Hematopoietic multipotent progenitor cell treated with erythropoietin and hydrocortisone succinate and interleukin-3 and kit ligand, for 8 days (in vitro differentiated cells): ENCODE results near the gene MIF4GD.

Experiments
- DNase-seq: peaks from one replicate; pipeline ENCODE4 v3.0.0-alpha.2; 2015

Gene MIF4GD

GRCh38 chr17:75231071-75231470 lies 40.0 kb downstream of the MIF4GD start:
- no peak for DNase-seq

DNA sequence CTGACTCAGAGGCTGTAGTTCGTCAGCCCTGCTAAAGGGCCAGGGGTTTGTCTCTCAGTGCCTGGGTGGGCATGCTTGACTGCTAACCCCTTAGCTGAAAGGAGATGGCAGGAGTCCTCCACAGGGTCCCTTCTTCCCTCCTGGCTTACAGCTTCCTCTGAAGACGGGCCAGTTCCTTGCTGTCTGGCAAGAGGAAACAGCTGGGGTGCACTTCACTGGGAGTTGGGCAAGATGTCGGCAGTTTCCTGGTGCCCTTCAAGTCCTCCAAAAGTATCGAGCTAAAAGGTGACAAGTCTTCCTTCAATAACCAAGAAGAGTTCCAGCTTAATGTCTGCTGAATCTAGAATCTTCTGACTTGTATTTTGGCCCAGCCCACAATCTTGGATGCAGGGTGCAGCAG lies 42.2 kb downstream of the MIF4GD start:
- DNase-seq, result no peak

DNA sequence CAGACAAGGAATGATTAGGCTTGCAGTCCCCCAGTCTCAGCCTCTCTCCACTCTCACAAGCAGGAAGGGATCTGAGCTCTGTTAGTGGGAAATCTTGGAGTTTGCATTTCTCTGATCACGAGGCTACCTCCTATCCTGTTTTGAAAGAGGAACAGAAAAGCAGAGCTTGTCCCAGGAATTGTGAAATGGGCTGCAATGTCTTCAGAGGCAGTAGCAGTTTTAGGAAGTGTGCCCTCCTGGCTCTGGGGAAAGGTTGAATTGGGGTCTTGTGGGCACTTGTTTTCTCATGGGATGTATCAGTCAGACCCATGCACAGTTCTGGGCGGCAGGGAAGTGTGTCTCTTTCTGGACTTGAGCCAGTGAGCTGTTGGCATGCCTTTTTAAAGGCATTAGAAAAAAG lies 42.7 kb downstream of the MIF4GD start:
- no peak for DNase-seq

DNA sequence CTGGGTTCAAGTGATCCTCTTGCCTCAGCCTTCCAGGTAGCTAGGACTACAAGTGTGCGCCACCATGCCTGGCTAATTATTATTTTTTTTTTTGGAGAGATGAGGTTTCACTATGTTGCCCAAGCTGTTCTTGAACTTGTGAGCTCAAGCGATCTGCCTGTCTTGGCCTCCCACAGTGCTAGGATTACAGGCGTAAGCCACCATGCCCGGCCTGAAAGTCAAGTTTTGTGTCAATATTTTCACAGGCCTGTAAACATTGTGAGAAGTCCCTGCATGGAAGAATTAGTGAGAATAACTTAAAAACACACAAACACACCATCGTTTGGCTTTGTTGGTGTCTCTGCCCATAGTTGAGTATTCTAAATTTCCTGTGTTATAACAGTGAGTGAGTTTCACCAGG lies 43.3 kb downstream of the MIF4GD start:
- DNase-seq, result no peak

DNA sequence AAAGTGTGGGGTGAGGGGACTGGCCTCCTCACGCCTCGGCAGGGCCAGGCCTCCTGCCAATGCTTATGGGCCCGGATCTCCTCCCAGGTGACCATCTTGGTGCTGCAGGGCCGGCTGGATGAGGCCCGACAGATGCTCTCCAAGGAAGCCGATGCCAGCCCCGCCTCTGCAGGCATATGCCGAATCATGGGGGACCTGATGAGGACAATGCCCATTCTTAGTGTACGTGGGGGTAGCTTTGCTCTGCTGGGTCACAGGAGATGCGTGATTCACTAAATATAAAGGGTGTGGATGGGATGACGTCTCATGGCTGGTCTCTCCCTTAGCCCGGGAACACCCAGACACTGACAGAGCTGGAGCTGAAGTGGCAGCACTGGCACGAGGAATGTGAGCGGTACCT lies 46.0 kb downstream of the MIF4GD start:
- no peak for DNase-seq

- no peak for DNase-seq
Observed at GRCh38 chr17:75219815-75220214, 51.2 kb downstream of the MIF4GD start.

DNA sequence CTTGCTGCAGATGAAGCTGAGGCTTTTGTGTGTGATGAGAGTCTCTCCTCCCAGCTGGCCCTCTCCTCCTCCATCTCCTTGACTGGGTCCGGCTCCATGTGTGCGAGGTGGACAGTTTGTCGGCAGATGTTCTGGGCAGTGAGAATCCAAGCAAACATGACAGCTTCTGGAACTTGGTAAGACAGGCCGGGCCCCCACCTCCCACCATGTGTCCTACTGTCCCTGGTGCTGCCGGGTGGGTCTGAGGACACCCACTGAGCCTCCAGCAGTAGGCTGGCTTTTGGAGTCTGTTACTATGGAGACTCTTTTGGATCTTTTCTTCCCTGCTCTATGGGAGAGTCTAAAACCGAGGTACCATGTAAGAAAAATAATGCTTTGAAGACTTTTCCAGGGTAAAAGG lies 52.9 kb downstream of the MIF4GD start:
- DNase-seq, result no peak
